ENCODE data around the gene THYN1. TPM values are rescaled to one million over a fixed set of nuclear protein-coding genes. Genes with fewer than 3 reads are reported as not detected.
A peak's percentile ranks its signal among the peaks of the same experiment; 100 is the strongest.

THYN1 gene
- 10 to 100 TPM; 70.1 to 75.3 TPM for total RNA-seq

DNA sequence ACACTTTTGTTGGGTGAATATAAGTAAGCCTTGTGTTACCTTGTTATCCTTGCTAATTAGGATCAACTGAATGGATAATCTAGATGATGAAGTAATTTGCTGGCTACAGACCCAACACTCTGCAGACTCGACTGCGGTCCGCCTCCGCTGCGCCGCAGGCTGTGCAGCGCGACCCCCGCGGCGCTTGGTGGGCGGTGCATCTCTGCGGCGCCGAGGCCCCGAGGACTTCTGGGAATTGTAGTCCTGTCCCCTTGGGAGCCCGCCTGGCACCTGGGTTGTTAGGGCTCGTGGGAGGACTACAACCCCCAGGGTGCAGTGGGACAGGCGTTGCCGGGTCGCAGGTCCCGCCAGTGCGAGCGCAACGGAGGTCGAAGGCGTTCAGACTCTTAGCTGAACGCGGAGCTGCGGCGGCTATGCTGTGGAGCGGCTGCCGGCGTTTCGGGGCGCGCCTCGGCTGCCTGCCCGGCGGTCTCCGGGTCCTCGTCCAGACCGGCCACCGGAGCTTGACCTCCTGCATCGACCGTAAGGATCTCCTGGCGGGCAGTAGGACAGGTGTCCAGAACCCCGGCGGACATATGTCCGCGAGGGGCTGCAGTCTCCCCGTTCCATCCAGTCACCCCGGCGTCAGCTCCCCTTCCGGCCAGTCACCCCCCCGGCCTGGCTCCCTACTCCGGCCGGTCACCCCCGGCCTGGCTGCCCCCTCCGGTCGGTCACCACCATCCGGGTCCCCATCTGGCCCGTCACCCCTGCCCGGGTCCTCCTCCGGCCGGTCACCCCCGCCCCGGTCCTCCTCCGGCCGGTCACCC, at the start of gene THYN1, which contains the start of gene ACAD8:
TSS of gene THYN1 (minus strand) at position 165 of the 806 bp plus-strand sequence. CDS start 470 bp downstream, outside the sequence.
TSS of gene ACAD8 (plus strand) at position 381 of the 806 bp plus-strand sequence. CDS start at position 414, 33 bp downstream.
- H3K4me1 Mint-ChIP-seq (ENCODE audit: low read depth) = peaks cover 34% of the 10 kb centered on the region
- no peaks in the 10 kb centered on the region for H3K9me3 Mint-ChIP-seq
- H3K4me3 Mint-ChIP-seq = peak within 1 kb of the TSS; percentile 99
- intact Hi-C loops (cut with micrococcal nuclease) = no loop called here
- ATAC-seq (peak; percentile 99), DNase-seq (peak; percentile 98)
- no peaks in the 10 kb centered on the region for H3K27me3 Mint-ChIP-seq
- ChIA-PET CTCF (interaction anchor here (0.6 to 2.2 kb wide), 5 partner anchors 9 to 42 kb away, joined by 3 to 14 read pairs (median 5); partner anchors contain the start of genes GLB1L3, NCAPD3 and VPS26B), POLR2A (interaction anchor here (0.5 to 3.3 kb wide), 7 partner anchors 10 to 36 kb away, joined by 3 to 18 read pairs (median 3); partner anchors contain the start of genes NCAPD3 and VPS26B)
- H3K36me3 Mint-ChIP-seq (ENCODE audit: low read depth) = peaks cover 16% of the 10 kb centered on the region
- peak within 1 kb of the TSS; percentile 94 for H3K27ac Mint-ChIP-seq
- TF ChIP-seq, protein P1, sequence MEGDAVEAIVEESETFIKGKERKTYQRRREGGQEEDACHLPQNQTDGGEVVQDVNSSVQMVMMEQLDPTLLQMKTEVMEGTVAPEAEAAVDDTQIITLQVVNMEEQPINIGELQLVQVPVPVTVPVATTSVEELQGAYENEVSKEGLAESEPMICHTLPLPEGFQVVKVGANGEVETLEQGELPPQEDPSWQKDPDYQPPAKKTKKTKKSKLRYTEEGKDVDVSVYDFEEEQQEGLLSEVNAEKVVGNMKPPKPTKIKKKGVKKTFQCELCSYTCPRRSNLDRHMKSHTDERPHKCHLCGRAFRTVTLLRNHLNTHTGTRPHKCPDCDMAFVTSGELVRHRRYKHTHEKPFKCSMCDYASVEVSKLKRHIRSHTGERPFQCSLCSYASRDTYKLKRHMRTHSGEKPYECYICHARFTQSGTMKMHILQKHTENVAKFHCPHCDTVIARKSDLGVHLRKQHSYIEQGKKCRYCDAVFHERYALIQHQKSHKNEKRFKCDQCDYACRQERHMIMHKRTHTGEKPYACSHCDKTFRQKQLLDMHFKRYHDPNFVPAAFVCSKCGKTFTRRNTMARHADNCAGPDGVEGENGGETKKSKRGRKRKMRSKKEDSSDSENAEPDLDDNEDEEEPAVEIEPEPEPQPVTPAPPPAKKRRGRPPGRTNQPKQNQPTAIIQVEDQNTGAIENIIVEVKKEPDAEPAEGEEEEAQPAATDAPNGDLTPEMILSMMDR (IDR thresholded peaks at IDR 0.05) = no peak

DNA sequence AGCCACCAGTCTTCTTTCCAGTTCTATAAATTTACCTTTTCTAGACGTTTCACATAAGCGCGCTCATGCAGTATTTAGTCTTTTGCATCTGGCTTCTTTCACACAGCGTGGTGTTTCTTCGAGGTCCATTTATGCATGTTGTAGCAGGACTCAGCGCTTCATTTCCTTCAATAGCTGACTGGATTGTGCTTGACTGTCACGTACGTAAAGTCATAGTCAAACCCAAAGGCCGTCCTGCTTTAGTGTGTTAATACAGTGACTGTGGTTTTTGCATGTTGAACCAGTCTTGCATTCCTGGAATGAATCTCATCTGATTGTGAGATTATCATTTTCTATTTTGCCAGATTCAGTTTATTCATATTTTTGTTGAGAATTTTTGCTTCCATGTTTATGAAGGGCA, 41.5 kb upstream of the THYN1 start:
- intact Hi-C loops (cut with micrococcal nuclease) = no loop called here
- H3K27me3 Mint-ChIP-seq = no peaks in the 10 kb centered on the region
- ATAC-seq (no peak), DNase-seq (no peak)
- H3K4me1 Mint-ChIP-seq (ENCODE audit: low read depth) = no peaks in the 10 kb centered on the region
- TF ChIP-seq, protein P1 (IDR thresholded peaks at IDR 0.05) = no peak
- H3K4me3 Mint-ChIP-seq = no peak overlapping the region
- H3K36me3 Mint-ChIP-seq (ENCODE audit: low read depth) = peaks cover 4% of the 10 kb centered on the region
- ChIA-PET POLR2A (interaction anchor here (0.9 kb wide), 1 partner anchor 11 kb away, joined by 3 read pairs; no protein-coding TSS in a partner anchor), CTCF (no interaction called here)
- H3K27ac Mint-ChIP-seq = no peak overlapping the region
- no peaks in the 10 kb centered on the region for H3K9me3 Mint-ChIP-seq

DNA sequence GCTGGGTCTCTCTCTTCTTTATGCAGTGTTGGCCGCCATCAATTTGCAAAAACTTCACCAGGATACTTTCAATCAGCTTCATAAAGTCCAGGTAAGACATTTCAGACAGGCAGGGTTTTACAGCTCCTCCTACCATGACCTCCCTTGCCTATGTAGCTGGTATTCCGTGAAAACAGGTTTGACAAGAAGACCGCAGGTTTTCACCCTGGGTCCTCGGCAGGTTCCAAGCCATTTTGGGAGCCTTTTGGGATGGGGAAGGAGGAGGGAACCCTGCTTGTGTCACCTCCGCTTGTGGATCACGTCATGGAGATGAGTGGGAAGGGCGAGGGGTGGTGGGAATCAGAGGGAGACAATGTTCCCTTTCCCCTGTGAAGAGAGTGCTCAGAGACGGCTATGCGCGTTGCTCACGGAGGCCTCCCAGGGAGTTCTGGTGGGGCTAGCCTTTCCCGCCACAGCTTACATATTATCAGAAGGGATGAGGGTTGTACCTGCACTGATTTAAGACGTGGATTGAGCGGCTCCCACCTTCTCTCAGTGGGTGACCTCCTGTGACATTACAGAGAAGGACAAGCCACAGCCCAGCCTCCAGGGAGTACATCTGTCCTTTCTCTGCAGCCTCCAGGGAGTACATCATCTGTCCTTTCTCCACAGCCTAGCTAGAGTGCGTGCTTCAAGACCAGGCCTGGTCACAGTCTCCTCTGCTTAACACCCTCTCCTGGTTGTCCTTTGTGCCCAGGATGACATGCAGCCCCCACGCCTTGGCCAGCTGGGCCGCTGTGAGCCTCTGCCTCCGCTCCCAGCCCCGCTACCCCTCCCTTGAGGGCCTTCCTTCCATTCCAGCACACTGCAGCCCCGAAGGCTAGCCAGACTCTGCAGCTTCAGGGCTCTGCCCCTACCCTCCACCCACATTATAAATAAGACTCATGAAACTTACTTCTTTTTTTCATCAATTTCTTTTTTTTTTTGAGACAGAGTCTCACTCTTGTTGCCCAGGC, 40.3 kb upstream of the THYN1 start:
- H3K27ac Mint-ChIP-seq = no peak overlapping the region
- no peaks in the 10 kb centered on the region for H3K9me3 Mint-ChIP-seq
- ChIA-PET CTCF (no interaction called here), POLR2A (no interaction called here)
- TF ChIP-seq, protein P1 (IDR thresholded peaks at IDR 0.05) = no peak
- intact Hi-C loops (cut with micrococcal nuclease) = no loop called here
- DNase-seq = no peak
- no peaks in the 10 kb centered on the region for H3K4me1 Mint-ChIP-seq (ENCODE audit: low read depth)
- ATAC-seq = no peak
- peaks cover 2% of the 10 kb centered on the region for H3K36me3 Mint-ChIP-seq (ENCODE audit: low read depth)
- H3K27me3 Mint-ChIP-seq = no peaks in the 10 kb centered on the region
- H3K4me3 Mint-ChIP-seq = no peak overlapping the region

DNA sequence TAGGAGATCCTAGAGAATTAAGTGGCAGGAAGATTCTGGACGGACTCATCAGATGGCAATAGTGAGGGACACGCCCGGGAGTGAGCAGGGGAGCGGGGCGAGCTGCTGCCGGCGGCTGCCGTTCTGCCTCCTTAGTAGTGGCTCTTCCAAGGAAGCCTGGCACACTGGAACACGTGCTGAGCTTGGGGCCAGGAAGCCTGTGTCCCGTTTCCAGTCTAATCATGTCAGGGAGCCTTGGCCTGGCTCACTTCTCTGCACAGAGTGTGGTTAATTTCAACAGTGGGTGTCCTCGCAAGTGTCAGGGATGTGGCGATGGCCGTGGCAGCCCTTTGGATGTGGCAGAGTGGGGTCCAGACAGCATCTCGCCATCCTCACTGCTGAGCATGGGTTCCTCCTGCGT, 39.5 kb upstream of the THYN1 start:
- DNase-seq (no peak), ATAC-seq (no peak)
- no peak overlapping the region for H3K27ac Mint-ChIP-seq
- no peaks in the 10 kb centered on the region for H3K4me1 Mint-ChIP-seq (ENCODE audit: low read depth)
- H3K4me3 Mint-ChIP-seq = no peak overlapping the region
- TF ChIP-seq, protein P1 (IDR thresholded peaks at IDR 0.05) = no peak
- ChIA-PET CTCF (no interaction called here), POLR2A (interaction anchor here (0.9 kb wide), 1 partner anchor 16 kb away, joined by 4 read pairs; no protein-coding TSS in a partner anchor)
- H3K9me3 Mint-ChIP-seq = no peaks in the 10 kb centered on the region
- intact Hi-C loops (cut with micrococcal nuclease) = no loop called here
- H3K36me3 Mint-ChIP-seq (ENCODE audit: low read depth) = peaks cover 2% of the 10 kb centered on the region
- no peaks in the 10 kb centered on the region for H3K27me3 Mint-ChIP-seq
